Middle frontal gyrus (tissue), 1 donor: ENCODE data around the gene AP4E1.
"Not testable (repeated sequence)": the region's sequence is repeated elsewhere in the genome, so short reads cannot be mapped to it uniquely, and the experiment has no call there.

ENCODE experiments used
- DNase-seq: peaks from one replicate; pipeline ENCODE4 v3.0.0-alpha.2; 2015; ENCODE audit warnings: low spot score; ENCODE audit errors: extremely low spot score

Gene AP4E1

GRCh38 chr15:50888054-50888453 is 20.4 kb upstream of the AP4E1 start:
- no peak for DNase-seq

- no peak for DNase-seq
Observed at GRCh38 chr15:50889589-50889988, 18.9 kb upstream of the AP4E1 start.

- no peak for DNase-seq
Observed at GRCh38 chr15:50890751-50891150, 17.7 kb upstream of the AP4E1 start.

GRCh38 chr15:50891159-50891558 is 17.3 kb upstream of the AP4E1 start:
- DNase-seq = no peak

GRCh38 chr15:50893976-50894375 is 14.5 kb upstream of the AP4E1 start:
- DNase-seq = no peak

GRCh38 chr15:50901390-50901789 is 7.1 kb upstream of the AP4E1 start:
- DNase-seq = not testable (repeated sequence)

GRCh38 chr15:50904211-50904610 is 4.3 kb upstream of the AP4E1 start:
- DNase-seq = no peak

GRCh38 chr15:50905055-50905454 is 3.4 kb upstream of the AP4E1 start:
- DNase-seq = no peak

- DNase-seq = no peak
Observed at GRCh38 chr15:50906954-50907600, 1.4 kb upstream of the AP4E1 start.

- DNase-seq = no peak
Observed at GRCh38 chr15:50907601-50908208, 778 bp upstream of the AP4E1 start.

- no peak for DNase-seq
Observed at GRCh38 chr15:50909010-50909317, 481 bp downstream of the AP4E1 start.

- not testable (repeated sequence) for DNase-seq
Observed at GRCh38 chr15:50910426-50910795, 1.9 kb downstream of the AP4E1 start.

- no peak for DNase-seq
Observed at GRCh38 chr15:50911001-50911400, 2.5 kb downstream of the AP4E1 start.

GRCh38 chr15:50911621-50912020 is 3.1 kb downstream of the AP4E1 start:
- no peak for DNase-seq

- DNase-seq = no peak
Observed at GRCh38 chr15:50916400-50916799, 7.9 kb downstream of the AP4E1 start.

GRCh38 chr15:50919359-50919758 is 10.9 kb downstream of the AP4E1 start:
- DNase-seq = not testable (repeated sequence)

- no peak for DNase-seq
Observed at GRCh38 chr15:50925281-50925680, 16.8 kb downstream of the AP4E1 start.

- DNase-seq = no peak
Observed at GRCh38 chr15:50929062-50929461, 20.6 kb downstream of the AP4E1 start.

GRCh38 chr15:50930792-50931191 is 22.3 kb downstream of the AP4E1 start:
- no peak for DNase-seq

- DNase-seq = no peak
Observed at GRCh38 chr15:50933341-50933740, 24.9 kb downstream of the AP4E1 start.

- DNase-seq = no peak
Observed at GRCh38 chr15:50938525-50938924, 30.0 kb downstream of the AP4E1 start.

- DNase-seq = no peak
Observed at GRCh38 chr15:50939911-50940310, 31.4 kb downstream of the AP4E1 start.

GRCh38 chr15:50940506-50940905 is 32.0 kb downstream of the AP4E1 start:
- DNase-seq = no peak

GRCh38 chr15:50943638-50944037 is 35.2 kb downstream of the AP4E1 start:
- no peak for DNase-seq
